ENCODE data around the gene ATP2B2. TPM values are rescaled to one million over a fixed set of nuclear protein-coding genes. Genes with fewer than 3 reads are reported as not detected.

ATP2B2 gene
- total and polyA plus RNA-seq, 2 donors (not counting 1 experiment from before 2014, with no cell fraction given): not detected

DNA sequence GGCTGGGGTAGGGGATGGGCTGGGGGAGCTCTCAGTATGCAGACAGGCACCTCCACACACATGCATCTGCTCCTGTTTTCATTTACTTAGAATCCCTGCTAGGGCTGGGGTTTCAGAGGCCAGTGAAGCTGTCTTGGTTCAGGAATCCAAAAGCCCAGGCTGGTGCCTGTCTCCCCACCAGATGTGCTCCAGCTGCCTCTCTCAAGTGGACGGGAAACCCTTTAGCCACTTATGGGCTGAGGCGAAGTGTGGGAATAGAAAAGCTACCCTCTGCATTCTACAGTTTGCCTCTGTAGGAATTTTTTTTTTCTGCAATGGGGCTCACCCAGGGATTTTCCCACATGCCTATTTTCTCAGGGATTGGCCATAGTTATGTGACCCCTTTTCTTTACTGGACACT, 72.5 kb downstream of the ATP2B2 start:
- Histone ChIP-seq H3K4me1 (ENCODE audit: control insufficient read depth in 2 of 2, insufficient read depth in 2 of 2, low read length in 2 of 2) (peaks cover 17 to 26% of the 10 kb centered on the region in 2 donors), H3K9me3 (ENCODE audit: control extremely low read depth in 1 of 3, control insufficient read depth in 2 of 3, insufficient read depth in 1 of 3, low read length in 2 of 3) (peaks cover 0 to 5% (median 0%) of the 10 kb centered on the region in 3 donors), H3K27me3 (replicated peaks in 1 of 4; ENCODE audit: control extremely low read depth in 1 of 4, control insufficient read depth in 3 of 4, insufficient read depth in 4 of 4, low read length in 3 of 4) (no peaks in the 10 kb centered on the region), H3K9ac (ENCODE audit: low read length) (no peak overlapping the region), H3K27ac (ENCODE audit: low read length in 2 of 2) (no peak overlapping the region), H3K36me3 (replicated peaks in 1 of 2; ENCODE audit: control extremely low read depth in 1 of 2, control insufficient read depth in 1 of 2, extremely low read depth in 1 of 2, insufficient read depth in 2 of 2, low read length in 1 of 2) (no peaks in the 10 kb centered on the region), H3K4me2 (replicated peaks; ENCODE audit: low read depth, low read length, poor library complexity, severe bottlenecking) (no peak overlapping the region), H3K4me3 (ENCODE audit: control extremely low read depth in 1 of 5, extremely low read depth in 1 of 5, insufficient read depth in 1 of 5, low read depth in 2 of 5, low read length in 4 of 5) (no peak overlapping the region), H2AFZ (ENCODE audit: insufficient read depth, low read depth, low read length, poor library complexity, severe bottlenecking) (no peak overlapping the region), H4K20me1 (ENCODE audit: control insufficient read depth, insufficient read depth, low read length, poor library complexity, severe bottlenecking) (no peaks in the 10 kb centered on the region), H3K79me2 (ENCODE audit: control insufficient read depth, insufficient read depth, low read length) (no peaks in the 10 kb centered on the region)
- Mint-ChIP-seq H3K27ac (no peak overlapping the region), H3K27me3 (no peaks in the 10 kb centered on the region), H3K4me3 (no peak overlapping the region), H3K9me3 (ENCODE audit: insufficient read depth) (no peaks in the 10 kb centered on the region), H3K4me1 (peaks cover 18% of the 10 kb centered on the region)
- POLR2A ChIA-PET: no interaction called here
- ATAC-seq (ENCODE audit: low read depth): no peak
- TF ChIP-seq EZH2 (IDR thresholded peaks at IDR 0.05; ENCODE audit: borderline replicate concordance, insufficient read depth, low read depth, low read length, poor library complexity, severe bottlenecking): no peak
- TF ChIP-seq, protein P1, sequence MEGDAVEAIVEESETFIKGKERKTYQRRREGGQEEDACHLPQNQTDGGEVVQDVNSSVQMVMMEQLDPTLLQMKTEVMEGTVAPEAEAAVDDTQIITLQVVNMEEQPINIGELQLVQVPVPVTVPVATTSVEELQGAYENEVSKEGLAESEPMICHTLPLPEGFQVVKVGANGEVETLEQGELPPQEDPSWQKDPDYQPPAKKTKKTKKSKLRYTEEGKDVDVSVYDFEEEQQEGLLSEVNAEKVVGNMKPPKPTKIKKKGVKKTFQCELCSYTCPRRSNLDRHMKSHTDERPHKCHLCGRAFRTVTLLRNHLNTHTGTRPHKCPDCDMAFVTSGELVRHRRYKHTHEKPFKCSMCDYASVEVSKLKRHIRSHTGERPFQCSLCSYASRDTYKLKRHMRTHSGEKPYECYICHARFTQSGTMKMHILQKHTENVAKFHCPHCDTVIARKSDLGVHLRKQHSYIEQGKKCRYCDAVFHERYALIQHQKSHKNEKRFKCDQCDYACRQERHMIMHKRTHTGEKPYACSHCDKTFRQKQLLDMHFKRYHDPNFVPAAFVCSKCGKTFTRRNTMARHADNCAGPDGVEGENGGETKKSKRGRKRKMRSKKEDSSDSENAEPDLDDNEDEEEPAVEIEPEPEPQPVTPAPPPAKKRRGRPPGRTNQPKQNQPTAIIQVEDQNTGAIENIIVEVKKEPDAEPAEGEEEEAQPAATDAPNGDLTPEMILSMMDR (IDR thresholded peaks at IDR 0.05): no peak
- DNase-seq: no peak
- CTCF ChIA-PET: interaction anchor here (1.6 kb wide), 1 partner anchor 88 kb away, joined by 3 read pairs; no protein-coding TSS in a partner anchor
- 85% methylated on average over 2 of the region's 2 CpGs for WGBS (ENCODE audit: insufficient coverage)
- intact Hi-C loops (cut with micrococcal nuclease): no loop called here

DNA sequence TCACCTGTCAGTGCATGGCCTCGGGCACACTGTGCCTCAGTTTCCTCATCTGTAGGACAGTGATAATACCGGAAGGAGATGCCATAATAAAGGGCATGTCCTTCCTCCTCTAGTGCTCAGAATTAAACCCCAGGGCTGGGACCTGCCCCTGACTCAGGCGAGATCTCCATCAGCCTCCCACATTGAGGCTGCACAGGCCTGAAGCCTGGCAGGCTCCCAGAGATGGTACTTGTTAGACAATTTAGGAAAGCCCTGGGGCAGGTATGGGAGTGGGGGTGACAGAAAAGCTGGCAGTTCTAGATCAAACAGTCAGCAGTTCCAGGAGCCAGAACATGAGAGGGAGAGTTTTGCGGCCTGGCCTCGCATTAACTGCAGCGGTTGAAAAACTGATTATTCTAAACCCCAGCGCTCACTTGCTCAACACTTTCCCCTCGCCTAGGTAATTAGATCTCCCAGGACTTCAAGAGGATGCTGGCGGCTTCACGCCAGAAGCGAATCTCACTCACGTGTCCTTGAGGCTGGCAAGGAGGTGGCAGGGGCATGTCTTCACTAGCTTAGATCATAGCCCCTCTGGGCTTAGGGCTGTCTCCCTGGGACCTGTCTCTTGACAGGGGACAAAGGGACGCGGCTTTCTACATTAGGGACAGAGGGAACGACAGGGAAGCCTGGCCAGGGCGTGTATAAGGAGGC, 73.1 kb downstream of the ATP2B2 start:
- Histone ChIP-seq H3K36me3 (replicated peaks in 1 of 2; ENCODE audit: control extremely low read depth in 1 of 2, control insufficient read depth in 1 of 2, extremely low read depth in 1 of 2, insufficient read depth in 2 of 2, low read length in 1 of 2) (no peaks in the 10 kb centered on the region), H3K4me1 (ENCODE audit: control insufficient read depth in 2 of 2, insufficient read depth in 2 of 2, low read length in 2 of 2) (peaks cover 11 to 19% of the 10 kb centered on the region in 2 donors), H2AFZ (ENCODE audit: insufficient read depth, low read depth, low read length, poor library complexity, severe bottlenecking) (no peak overlapping the region), H3K4me3 (ENCODE audit: control extremely low read depth in 1 of 5, extremely low read depth in 1 of 5, insufficient read depth in 1 of 5, low read depth in 2 of 5, low read length in 4 of 5) (no peak overlapping the region), H3K4me2 (replicated peaks; ENCODE audit: low read depth, low read length, poor library complexity, severe bottlenecking) (no peak overlapping the region), H3K27ac (ENCODE audit: low read length in 2 of 2) (no peak overlapping the region), H3K27me3 (replicated peaks in 1 of 4; ENCODE audit: control extremely low read depth in 1 of 4, control insufficient read depth in 3 of 4, insufficient read depth in 4 of 4, low read length in 3 of 4) (no peaks in the 10 kb centered on the region), H3K79me2 (ENCODE audit: control insufficient read depth, insufficient read depth, low read length) (no peaks in the 10 kb centered on the region), H4K20me1 (ENCODE audit: control insufficient read depth, insufficient read depth, low read length, poor library complexity, severe bottlenecking) (no peaks in the 10 kb centered on the region), H3K9ac (ENCODE audit: low read length) (no peak overlapping the region), H3K9me3 (ENCODE audit: control extremely low read depth in 1 of 3, control insufficient read depth in 2 of 3, insufficient read depth in 1 of 3, low read length in 2 of 3) (peaks cover 0 to 5% (median 0%) of the 10 kb centered on the region in 3 donors)
- no peaks in the 10 kb centered on the region for H3K27me3 Mint-ChIP-seq
- ATAC-seq (ENCODE audit: low read depth): no peak
- H3K4me3 Mint-ChIP-seq: no peak overlapping the region
- POLR2A ChIA-PET: no interaction called here
- CTCF ChIA-PET: no interaction called here
- 93% methylated on average over 16 of the region's 16 CpGs for WGBS (ENCODE audit: insufficient coverage)
- H3K27ac Mint-ChIP-seq: no peak overlapping the region
- H3K9me3 Mint-ChIP-seq (ENCODE audit: insufficient read depth): no peaks in the 10 kb centered on the region
- no peak for DNase-seq
- TF ChIP-seq, protein P1 (IDR thresholded peaks at IDR 0.05): no peak
- H3K4me1 Mint-ChIP-seq: peaks cover 12% of the 10 kb centered on the region
- intact Hi-C loops (cut with micrococcal nuclease): no loop called here

Data from B cell (primary cell).